K562 (cell line): ENCODE measurements around the gene CEACAM7. TPM values are rescaled to one million over a fixed set of nuclear protein-coding genes. Genes with fewer than 3 reads are reported as not detected.
A peak's percentile ranks its signal among the peaks of the same experiment; 100 is the strongest.

Source experiments
- ATAC-seq: fragments of 200-7000 bp; cut with Tn5 transposase; 3 replicates; pipeline ENCODE4 v1.9.1; 2020; ENCODE audit warnings: moderate library complexity
- BruUV-seq: library from RNA; stranded (reverse); fragments of 400-500 nt; replicated peaks from 2 replicates; lab custom pipeline; 2021; lab: Mats Ljungman, UMichigan
- CTCF ChIA-PET: fragments of 300-600 bp; formaldehyde crosslinking; extraction: SDS; loops from one replicate; lab custom pipeline; 2021; ENCODE audit warnings: low intra/inter-chr PET ratio; lab: Yijun Ruan, JAX
- POLR2A ChIA-PET: fragments of 300-600, 350-650 bp; sonication (Branson Sonifier 250); formaldehyde crosslinking; extraction: SDS; loops from one replicate; lab custom pipeline; 2021; ENCODE audit warnings: antibody characterized with exemption, inconsistent platforms; lab: Yijun Ruan, JAX
- DNase-seq, 4 experiments: peaks; one replicate each; pipeline versions ENCODE4 v3.0.0 to v3.0.0-alpha.2; 2011 to 2018; ENCODE audit warnings: low spot score in 3 of 4, mixed read lengths in 3 of 4; ENCODE audit errors: extremely low read depth in 1 of 4
- FAIRE-seq: peaks from 2 replicates; lab custom pipeline; 2011; peaks lifted over from hg19 to GRCh38; lab: Jason Lieb, UNC
- H2AFZ ChIP-seq: 2 replicates; pipeline ENCODE4 v1.6.0; 2011; ENCODE audit warnings: low read depth, low read length, control low read depth, inconsistent platforms
- H3K27ac ChIP-seq: fragments of 200-600 bp; 3 replicates; pipeline ENCODE4 v1.8.0; 2011; ENCODE audit warnings: low read depth, mild to moderate bottlenecking, control low read depth, inconsistent platforms, low read length, moderate library complexity, mixed read lengths; ENCODE audit errors: extremely low read depth
- H3K27me3 ChIP-seq, 2 experiments: fragments of 300-600 bp in 1 of 2; 2 replicates in 1 of 2; 3 replicates in 1 of 2; pipeline versions ENCODE4 v1.6.0 to v1.8.0; 2011; ENCODE audit warnings: inconsistent platforms in 2 of 2, low read length in 2 of 2, mild to moderate bottlenecking in 1 of 2, mixed read lengths in 1 of 2, moderate library complexity in 1 of 2; ENCODE audit not compliant: control insufficient read depth in 2 of 2, insufficient read depth in 2 of 2
- H3K36me3 ChIP-seq: fragments of 300-600 bp; 3 replicates; pipeline ENCODE4 v1.8.0; 2011; ENCODE audit warnings: mild to moderate bottlenecking, low read length, inconsistent platforms; ENCODE audit not compliant: control insufficient read depth, insufficient read depth
- H3K4me1 ChIP-seq, 2 experiments: fragments of 200-600 bp in 1 of 2; replicated peaks in 1 of 2; 2 replicates in 1 of 2; 3 replicates in 1 of 2; pipeline versions ENCODE4 v1.5.1 to v1.8.0; 2011; ENCODE audit warnings: inconsistent platforms in 2 of 2, low read length in 2 of 2, mild to moderate bottlenecking in 1 of 2, mixed read lengths in 1 of 2, moderate library complexity in 1 of 2; ENCODE audit not compliant: control insufficient read depth in 2 of 2, insufficient read depth in 2 of 2
- H3K4me2 ChIP-seq: 2 replicates; pipeline ENCODE4 v1.6.1; 2011; ENCODE audit warnings: low read length, control low read depth, inconsistent platforms, mixed read lengths; ENCODE audit not compliant: insufficient read depth
- H3K4me3 ChIP-seq: fragments of 200-600 bp; sonication (generic), shearing (Covaris generic); 2 replicates; pipeline ENCODE4 v1.5.1; 2016; ENCODE audit warnings: control low read depth, inconsistent platforms
- H3K79me2 ChIP-seq: fragments of 200-600 bp; 3 replicates; pipeline ENCODE4 v1.8.0; 2011; ENCODE audit warnings: low read length, inconsistent platforms; ENCODE audit not compliant: control insufficient read depth, insufficient read depth
- H3K9ac ChIP-seq, 2 experiments: 2 replicates each; pipeline versions ENCODE4 v1.6.0 to v1.6.1; 2011; ENCODE audit warnings: low read depth in 2 of 2, low read length in 2 of 2, control low read depth in 1 of 2, inconsistent platforms in 1 of 2, mild to moderate bottlenecking in 1 of 2, mixed read lengths in 1 of 2; ENCODE audit not compliant: insufficient read depth in 1 of 2
- H3K9me1 ChIP-seq: one replicate; pipeline ENCODE4 v1.6.0; 2011; ENCODE audit warnings: inconsistent platforms, mild to moderate bottlenecking, low read length, moderate library complexity; ENCODE audit not compliant: control insufficient read depth, insufficient read depth
- H3K9me3 ChIP-seq: replicated peaks from 2 replicates; pipeline ENCODE4 v1.5.1; 2011; ENCODE audit warnings: low read depth, low read length, inconsistent platforms; ENCODE audit not compliant: control insufficient read depth, insufficient read depth
- H4K20me1 ChIP-seq: replicated peaks from 2 replicates; pipeline ENCODE4 v1.6.1; 2011; ENCODE audit warnings: low read length, inconsistent platforms, mixed read lengths; ENCODE audit not compliant: control insufficient read depth, insufficient read depth
- BCOR ChIP-seq: fragments of 450-650 bp; IDR thresholded peaks from 2 replicates; pipeline ENCODE4 v1.6.1; 2016
- CBX1 ChIP-seq: sonication (generic); IDR thresholded peaks from 2 replicates; pipeline ENCODE4 v1.6.1; 2016; ENCODE audit warnings: antibody characterized with exemption, low read depth, mild to moderate bottlenecking
- CBX3 ChIP-seq, 2 experiments: IDR thresholded peaks; 1 replicate in 1 of 2; 2 replicates in 1 of 2; pipeline ENCODE4 v1.6.1; 2012; ENCODE audit warnings: inconsistent platforms in 2 of 2, low read length in 2 of 2, borderline replicate concordance in 1 of 2, control low read depth in 1 of 2
- ELK1 ChIP-seq: sonication (generic); formaldehyde crosslinking; IDR thresholded peaks from 2 replicates; pipeline ENCODE4 v1.8.1; 2022; ENCODE audit warnings: missing genetic modification reagents
- ETV6 ChIP-seq, 3 experiments: fragments of 150-350 bp in 1 of 3; sonication (generic) in 1 of 3; formaldehyde crosslinking in 1 of 3; IDR thresholded peaks; 2 replicates each; pipeline versions ENCODE4 v1.6.1 to v1.8.0; 2014 to 2022; ENCODE audit warnings: borderline replicate concordance in 2 of 3, low read depth in 2 of 3, antibody characterized with exemption in 1 of 3, low read length in 1 of 3, mild to moderate bottlenecking in 1 of 3, missing genetic modification reagents in 1 of 3
- EWSR1 ChIP-seq: fragments of 450-650 bp; IDR thresholded peaks from 2 replicates; pipeline ENCODE4 v1.6.1; 2018; ENCODE audit warnings: borderline replicate concordance, mild to moderate bottlenecking, low read depth, moderate library complexity; ENCODE audit not compliant: partially characterized antibody
- FOXP1 ChIP-seq: sonication (generic); formaldehyde crosslinking; IDR thresholded peaks from 2 replicates; pipeline ENCODE4 v1.8.0; 2022; ENCODE audit warnings: mild to moderate bottlenecking, missing genetic modification reagents
- ID3 ChIP-seq, 2 experiments: fragments of 250-450 bp in 1 of 2; fragments of 450-650 bp in 1 of 2; sonication (Bioruptor Pico) in 1 of 2; IDR thresholded peaks; 2 replicates each; pipeline versions ENCODE4 v1.6.1 to v1.8.0; 2016 to 2021; ENCODE audit warnings: mild to moderate bottlenecking in 2 of 2, moderate library complexity in 2 of 2, missing compliant biosample characterization in 1 of 2, missing genetic modification characterization in 1 of 2
- NRF1 ChIP-seq, 2 experiments: fragments of 450-650 bp; IDR thresholded peaks in 1 of 2; conservative IDR thresholded peaks in 1 of 2; 2 replicates each; pipeline ENCODE4 v1.6.1; 2014; ENCODE audit warnings: mild to moderate bottlenecking in 2 of 2
- POLR2AphosphoS5 ChIP-seq: IDR thresholded peaks from 2 replicates; pipeline ENCODE4 v1.6.1; 2011; ENCODE audit warnings: mild to moderate bottlenecking, low read depth, low read length, moderate library complexity; ENCODE audit not compliant: control insufficient read depth, insufficient read depth
- VEZF1 ChIP-seq: fragments of 200-800 bp; sonication (Bioruptor generic); IDR thresholded peaks from 2 replicates; pipeline ENCODE4 v1.6.1; 2017; ENCODE audit warnings: missing genetic modification characterization, missing compliant biosample characterization
- ZBTB17 ChIP-seq: fragments of 450-650 bp; formaldehyde crosslinking; IDR thresholded peaks from 2 replicates; pipeline ENCODE4 v1.4.0; 2020; ENCODE audit warnings: mild to moderate bottlenecking
- ZBTB5 ChIP-seq: fragments of 450-650 bp; IDR thresholded peaks from 2 replicates; pipeline ENCODE4 v1.6.1; 2017; ENCODE audit warnings: antibody characterized with exemption
- ZNF280B ChIP-seq: fragments of 250-450 bp; sonication (Bioruptor Pico); IDR thresholded peaks from 2 replicates; pipeline ENCODE4 v1.5.1; 2021; ENCODE audit warnings: mild to moderate bottlenecking
- ZNF79 ChIP-seq: fragments of 250-450 bp; sonication (Bioruptor Pico); IDR thresholded peaks from 2 replicates; pipeline ENCODE4 v1.4.0; 2020; ENCODE audit warnings: low read depth, mild to moderate bottlenecking, moderate library complexity
- WGBS: fragments of 100-300 bp; shearing (Covaris generic); methylation state at CpG from one replicate; pipeline ENCODE4 v1.1.6; 2016; ENCODE audit warnings: low coverage, mixed read lengths; ENCODE audit not compliant: insufficient coverage; ENCODE audit errors: missing lambda C conversion rate; 5-methylcytosine and 5-hydroxymethylcytosine counted together
- in situ Hi-C: fragments of 300-500 bp; cut with MboI; formaldehyde crosslinking; loops from 4 replicates; pipeline ENCODE4 v1.15.0; 2018; ENCODE audit warnings: inconsistent platforms, mixed read lengths
- intact Hi-C: fragments of 100-400 bp; cut with micrococcal nuclease; formaldehyde crosslinking; loops from 2 replicates; pipeline ENCODE4 v1.14.2; 2022
- polyA plus RNA-seq, 8 experiments: library from polyadenylated mRNA; depleted of rRNA in 4 of 8; stranded (reverse) in 5 of 8; unstranded in 3 of 8; fragments of >200 nt; fragmentation: Nextera tagmentation in 2 of 8; fragmentation: Illumina TruSeq in 1 of 8; extraction: Ambion mirVana in 2 of 8; extraction: Trizol in 1 of 8; gene quantifications; 2 replicates each; pipeline versions ENCODE4 v1.2.1 to v1.2.3, GENCODE V29; 2011 to 2014; ENCODE audit warnings: inconsistent platforms in 1 of 8, missing spikeins in 1 of 8
- total RNA-seq, 7 experiments: library from RNA; depleted of rRNA in 6 of 7; stranded (reverse); fragments of >200 nt in 6 of 7; fragmentation: Illumina TruSeq in 2 of 7; extraction: Trizol in 2 of 7; gene quantifications; 2 replicates each; pipeline versions ENCODE4 v1.2.1 to v1.2.3, GENCODE V29; 2011 to 2021; ENCODE audit warnings: low replicate concordance in 1 of 7

The CEACAM7 gene
- total and polyA plus RNA-seq, 9 of the 15 experiments (the other 6 are each of a cell fraction or from before 2014, with no cell fraction given): not detected

GRCh38 chr19:41666075-41666474, 22.0 kb downstream of the CEACAM7 start:
- ChIA-PET POLR2A (no interaction called here), CTCF (no interaction called here)
- TF ChIP-seq EWSR1 (no peak), ELK1 (no peak), ZNF280B (CRISPR knock-in tag) (0 out of 2 replicates have a peak, but pooled peaks have one; percentile 33), VEZF1 (CRISPR knock-in tag) (no peak), FOXP1 (CRISPR knock-in tag) (no peak), CBX1 (peak; percentile 87), ZNF79 (no peak), POLR2AphosphoS5 (no peak), ZBTB17 (CRISPR knock-in tag) (no peak), NRF1 (conservative IDR thresholded peaks at IDR 0.05 in 1 of 2, IDR thresholded peaks at IDR 0.05 in 1 of 2) (no peak), BCOR (no peak), ID3 (CRISPR knock-in tag; IDR thresholded peaks at IDR 0.05) (no peak), ID3 (tag; IDR thresholded peaks at IDR 0.05) (no peak), ZBTB5 (no peak), ETV6 (IDR thresholded peaks at IDR 0.05; ENCODE audit: borderline replicate concordance in 1 of 2, low read depth in 2 of 2, low read length in 1 of 2) (no peak), ETV6 (CRISPR knock-in tag; IDR thresholded peaks at IDR 0.05; ENCODE audit: borderline replicate concordance) (no peak), CBX3 (IDR thresholded peaks at IDR 0.05; ENCODE audit: borderline replicate concordance in 1 of 2, low read length in 2 of 2) (peak in 1 of 2 experiments; percentile 79; a peak in 2 of 3 replicates)

More at GRCh38 chr19:41666075-41666474, 22.0 kb downstream of the CEACAM7 start:
- Histone ChIP-seq H3K9ac (no peak overlapping the region), H3K4me2 (no peak overlapping the region), H3K4me3 (no peak overlapping the region), H3K27me3 (no peaks in the 10 kb centered on the region), H3K27ac (no peak overlapping the region), H3K79me2 (no peaks in the 10 kb centered on the region), H2AFZ (no peak overlapping the region), H3K9me1 (no peaks in the 10 kb centered on the region), H3K9me3 (no peaks in the 10 kb centered on the region), H3K36me3 (no peaks in the 10 kb centered on the region), H4K20me1 (no peaks in the 10 kb centered on the region), H3K4me1 (no peaks in the 10 kb centered on the region)
- ATAC-seq (no peak), DNase-seq (no peak), FAIRE-seq (no peak)
- in situ Hi-C loops: no loop called here
- WGBS: 0% methylated on average over 2 of the region's 2 CpGs
- intact Hi-C loops: no loop called here
- no TSS peak for BruUV-seq
